GM18507 (cell line): Measurements from ENCODE around the gene PSD2.

Source experiments
- DNase-seq: peaks from one replicate; pipeline ENCODE4 v3.0.0; 2011; ENCODE audit warnings: low read depth; ENCODE audit not compliant: insufficient read length; ENCODE audit errors: extremely low spot score
- FAIRE-seq: peaks from 2 replicates; lab custom pipeline; 2011; peaks lifted over from hg19 to GRCh38; lab: Jason Lieb, UNC

PSD2 gene

DNA sequence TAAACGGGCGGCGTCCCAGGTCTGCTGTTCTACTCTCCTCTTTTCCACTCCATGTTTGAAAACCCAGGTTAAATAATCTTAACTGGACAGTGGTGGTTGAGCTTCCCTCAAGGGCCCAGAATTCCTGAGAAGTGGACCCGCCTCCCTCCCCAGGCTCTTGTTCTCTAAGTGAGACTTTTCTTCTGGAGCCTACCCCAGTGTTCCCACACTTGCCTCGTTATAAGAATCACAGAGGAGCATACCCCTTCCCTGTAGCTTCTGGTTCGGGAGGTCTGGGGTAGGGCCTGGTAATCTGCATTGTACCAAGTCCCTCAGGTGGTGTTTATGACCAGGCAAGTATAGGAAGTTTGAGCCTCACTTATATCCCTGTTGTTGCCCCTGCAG is 12.0 kb downstream of the PSD2 start:
- no peak for DNase-seq
- no peak for FAIRE-seq

DNA sequence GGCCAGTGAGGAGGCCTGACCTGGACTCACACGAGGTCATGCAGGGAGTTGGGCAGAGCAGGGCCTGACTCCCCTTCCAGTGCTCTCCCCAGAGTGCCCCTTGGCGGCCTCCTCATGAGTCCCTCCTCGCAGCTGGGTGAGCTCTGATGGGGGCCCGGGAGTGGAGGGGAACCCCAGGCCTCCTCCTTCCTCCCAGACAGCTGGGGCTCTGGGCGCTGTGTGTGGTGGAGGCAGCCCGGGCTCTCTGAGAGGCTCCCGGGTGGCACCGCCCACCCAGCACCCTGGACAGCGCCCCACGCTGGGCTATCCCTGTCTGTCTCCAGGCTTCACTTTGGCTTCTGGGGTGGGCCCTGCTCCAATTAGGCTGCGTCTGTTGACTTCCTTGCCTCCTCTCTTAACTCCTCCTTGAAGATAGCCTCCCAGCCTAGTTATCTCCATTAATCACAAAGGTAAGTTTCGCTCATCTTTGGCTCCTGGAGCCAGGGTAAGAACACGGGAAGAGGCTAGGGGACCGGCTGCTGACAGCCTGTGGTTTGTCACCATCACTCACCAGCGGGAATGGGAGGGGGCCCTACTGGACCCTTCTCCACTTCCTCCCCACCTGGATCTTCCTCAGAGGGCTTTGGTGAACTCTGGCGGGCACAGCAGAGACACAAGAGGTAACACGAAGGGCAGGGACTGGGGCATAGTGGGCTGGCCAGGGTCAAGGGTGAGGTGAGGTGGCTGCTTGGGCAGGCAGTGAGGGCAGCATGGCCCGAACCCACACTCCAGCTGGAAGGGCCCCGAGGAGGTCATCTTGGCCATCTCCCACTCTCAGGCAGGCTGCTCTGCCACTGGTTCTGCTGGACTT is 13.1 kb downstream of the PSD2 start:
- no peak for DNase-seq
- no peak for FAIRE-seq

DNA sequence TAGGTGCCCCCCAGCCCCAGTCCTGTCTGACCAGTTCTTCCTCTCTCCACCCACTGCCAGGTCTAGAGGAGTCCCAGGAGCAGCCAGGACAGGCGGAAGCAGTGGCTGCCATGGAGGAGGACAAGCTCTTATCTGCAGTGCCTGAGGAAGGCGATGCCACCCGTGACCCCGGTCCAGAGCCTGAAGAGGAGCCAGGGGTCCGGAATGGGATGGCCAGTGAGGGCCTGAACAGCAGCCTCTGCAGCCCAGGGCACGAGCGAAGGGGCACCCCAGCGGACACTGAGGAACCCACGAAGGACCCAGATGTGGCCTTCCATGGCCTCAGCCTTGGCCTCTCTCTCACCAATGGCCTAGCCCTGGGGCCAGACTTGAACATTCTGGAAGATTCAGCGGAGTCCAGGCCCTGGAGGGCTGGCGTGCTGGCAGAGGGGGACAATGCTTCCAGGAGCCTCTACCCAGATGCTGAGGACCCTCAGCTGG is 13.8 kb downstream of the PSD2 start:
- FAIRE-seq, result no peak
- DNase-seq, result no peak

DNA sequence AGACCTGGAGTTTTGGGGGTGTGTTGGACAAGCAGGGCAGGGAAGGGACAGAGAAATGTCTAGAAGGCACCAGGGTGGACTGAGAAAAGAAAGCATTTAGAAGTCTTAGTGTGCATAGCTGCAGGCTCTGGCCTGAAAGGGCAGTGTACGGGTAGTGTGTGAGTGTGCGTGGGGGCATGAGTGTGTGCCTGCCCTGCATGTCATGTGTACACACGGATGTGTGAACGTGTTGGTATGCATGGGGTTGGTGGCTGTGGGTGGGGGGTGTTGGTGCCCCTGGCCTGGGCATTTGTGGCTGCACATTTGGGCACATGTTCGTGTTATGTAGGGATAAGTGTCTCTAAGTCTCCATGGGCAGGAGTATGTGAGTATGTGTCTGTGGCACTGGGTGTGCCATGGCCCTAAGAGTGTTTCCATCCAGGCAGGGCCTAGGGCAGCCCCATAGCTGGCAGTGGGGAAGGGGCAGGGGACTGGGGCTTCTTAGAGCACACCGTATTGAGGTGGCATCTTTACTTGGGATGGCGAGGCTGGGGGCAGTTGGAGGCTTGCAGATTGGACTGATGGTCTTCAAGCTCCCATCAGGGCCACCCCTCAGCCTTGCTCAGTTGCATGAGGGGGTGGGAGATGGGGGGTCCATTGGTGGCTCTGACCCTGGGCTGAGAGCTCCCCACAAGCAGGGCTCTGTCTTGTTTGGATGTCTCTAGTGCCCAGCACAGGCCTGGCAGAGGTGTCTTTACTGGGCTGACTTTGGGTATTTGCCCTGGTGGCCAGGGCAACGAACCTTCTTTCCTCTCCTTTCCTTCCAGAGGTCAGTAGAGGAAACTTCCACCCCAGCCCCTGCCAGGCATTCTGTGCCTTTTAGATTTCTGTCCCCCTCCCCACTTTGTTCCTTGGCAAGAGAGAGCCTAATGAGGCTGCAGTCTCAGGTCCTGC is 15.0 kb downstream of the PSD2 start:
- no peak for FAIRE-seq

DNA sequence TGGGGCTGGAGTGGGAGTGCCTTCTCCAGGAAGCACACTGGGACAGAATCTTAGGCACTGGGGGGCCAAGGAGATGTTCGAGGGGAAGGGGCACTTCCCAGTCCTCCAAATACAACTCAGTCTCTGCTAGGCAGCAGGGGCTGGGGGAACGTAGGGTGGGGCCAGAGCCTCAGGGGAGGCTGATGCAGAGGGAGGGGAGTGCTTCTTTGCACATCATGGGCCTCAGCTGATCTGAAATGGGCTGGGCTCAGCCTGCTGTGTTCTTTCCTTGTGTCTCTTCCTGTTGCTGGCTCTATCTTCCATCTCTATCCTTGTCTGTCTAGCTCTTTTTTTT is 15.6 kb downstream of the PSD2 start:
- DNase-seq (no peak), FAIRE-seq (no peak)

More for the DNA sequence above, 15.0 kb downstream of the PSD2 start:
- DNase-seq, result no peak

DNA sequence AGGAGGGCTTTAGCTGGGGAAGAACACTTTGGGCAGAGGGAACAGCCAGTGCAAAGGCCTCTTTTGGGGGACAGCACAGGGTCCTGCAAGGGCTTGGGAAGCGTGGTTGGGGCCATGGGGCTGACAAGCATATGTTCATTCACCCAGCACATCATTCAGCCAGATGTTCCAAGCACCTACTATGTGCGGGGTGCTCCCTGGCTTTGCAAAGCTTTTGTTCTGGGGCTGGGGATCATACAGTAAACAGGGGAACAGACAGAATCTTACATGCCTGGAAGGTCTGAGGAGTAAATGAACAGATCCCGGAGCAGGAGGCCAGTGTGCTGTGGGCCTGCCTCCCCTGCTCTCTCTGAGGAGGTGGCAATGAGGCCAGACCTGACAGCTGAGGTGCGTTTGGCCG is 16.7 kb downstream of the PSD2 start:
- FAIRE-seq, result no peak
- DNase-seq, result no peak

DNA sequence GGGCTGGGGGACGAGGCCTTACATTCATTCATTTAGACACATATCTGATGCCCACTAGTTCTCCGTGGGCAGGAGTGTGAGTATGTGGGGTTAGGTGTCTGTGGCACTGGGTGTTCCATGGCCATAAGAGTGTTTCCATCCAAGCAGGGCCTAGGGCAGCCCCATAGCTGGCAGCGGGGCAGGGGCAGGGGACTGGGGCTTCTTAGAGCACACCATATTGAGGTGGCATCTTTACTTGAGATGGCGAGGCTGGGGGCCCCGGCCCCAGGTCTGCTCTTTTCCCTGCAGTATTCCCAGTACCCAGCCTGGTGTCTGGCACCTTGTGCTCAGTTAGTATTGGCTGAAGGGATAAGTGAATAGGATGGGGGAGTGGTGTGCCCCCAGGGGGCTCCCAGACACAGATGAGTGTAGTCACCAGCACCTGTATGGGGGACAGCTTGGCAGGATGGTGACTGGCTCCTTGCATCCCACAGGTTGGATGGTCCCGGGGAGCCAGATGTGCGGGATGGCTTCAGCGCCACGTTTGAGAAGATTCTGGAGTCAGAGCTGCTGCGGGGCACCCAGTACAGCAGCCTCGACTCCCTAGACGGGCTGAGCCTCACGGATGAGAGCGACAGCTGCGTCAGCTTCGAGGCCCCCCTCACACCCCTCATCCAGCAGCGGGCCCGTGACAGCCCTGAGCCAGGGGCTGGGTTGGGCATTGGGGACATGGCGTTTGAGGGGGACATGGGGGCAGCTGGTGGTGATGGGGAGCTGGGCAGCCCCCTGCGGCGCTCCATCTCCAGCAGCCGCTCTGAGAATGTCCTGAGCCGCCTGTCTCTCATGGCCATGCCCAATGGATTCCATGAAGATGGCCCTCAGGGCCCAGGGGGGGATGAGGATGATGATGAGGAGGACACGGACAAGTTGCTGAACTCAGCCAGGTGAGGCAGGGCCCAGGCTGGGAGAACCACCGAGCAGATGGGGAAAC is 17.5 kb downstream of the PSD2 start:
- DNase-seq, result no peak
- no peak for FAIRE-seq

DNA sequence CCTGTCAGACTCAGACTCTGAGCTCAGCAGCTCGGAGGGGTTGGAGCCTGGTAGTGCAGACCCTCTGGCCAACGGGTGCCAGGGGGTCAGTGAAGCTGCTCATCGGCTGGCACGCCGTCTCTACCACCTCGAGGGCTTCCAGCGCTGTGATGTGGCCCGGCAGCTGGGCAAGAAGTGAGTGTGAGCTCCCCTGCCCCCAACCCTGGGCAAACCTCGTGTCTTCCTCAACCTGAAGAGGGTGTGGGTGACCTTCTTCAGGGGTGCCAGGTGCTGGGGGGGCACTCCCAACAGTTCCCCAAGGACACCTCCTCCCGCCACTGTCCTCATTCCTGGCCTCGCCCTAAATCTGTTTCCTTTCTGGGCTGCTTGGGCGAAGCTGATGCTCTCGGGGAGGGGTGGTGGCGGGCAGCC is 18.6 kb downstream of the PSD2 start:
- no peak for FAIRE-seq
- DNase-seq, result no peak

DNA sequence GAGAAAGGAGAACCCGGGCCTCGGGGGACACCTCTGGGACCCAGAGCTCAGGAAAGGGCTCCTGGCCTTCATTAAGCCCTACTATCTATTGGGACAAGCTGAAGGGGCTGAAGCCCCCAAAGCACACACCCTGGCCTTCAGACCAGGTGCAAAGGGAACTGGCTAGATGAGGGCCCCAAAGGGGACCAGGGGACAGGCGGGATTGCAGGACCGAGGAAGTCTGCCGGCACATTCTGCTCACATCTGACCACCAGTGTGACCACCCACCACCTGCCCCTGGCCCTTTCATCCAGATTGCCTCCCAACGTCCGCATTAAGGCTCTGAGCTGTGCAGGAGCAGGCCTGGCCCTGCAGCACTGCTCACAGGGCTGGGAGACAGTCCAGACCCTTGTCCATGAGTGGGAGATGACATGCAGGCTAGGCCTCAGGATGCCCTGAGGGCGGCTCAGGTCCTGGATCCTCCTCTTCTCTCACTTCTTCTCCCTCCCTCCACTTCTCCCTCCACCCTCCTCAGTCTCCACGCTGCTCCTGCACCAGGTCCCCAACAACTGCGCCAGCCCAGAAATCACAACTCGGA is 19.2 kb downstream of the PSD2 start:
- FAIRE-seq, result no peak
- no peak for DNase-seq

DNA sequence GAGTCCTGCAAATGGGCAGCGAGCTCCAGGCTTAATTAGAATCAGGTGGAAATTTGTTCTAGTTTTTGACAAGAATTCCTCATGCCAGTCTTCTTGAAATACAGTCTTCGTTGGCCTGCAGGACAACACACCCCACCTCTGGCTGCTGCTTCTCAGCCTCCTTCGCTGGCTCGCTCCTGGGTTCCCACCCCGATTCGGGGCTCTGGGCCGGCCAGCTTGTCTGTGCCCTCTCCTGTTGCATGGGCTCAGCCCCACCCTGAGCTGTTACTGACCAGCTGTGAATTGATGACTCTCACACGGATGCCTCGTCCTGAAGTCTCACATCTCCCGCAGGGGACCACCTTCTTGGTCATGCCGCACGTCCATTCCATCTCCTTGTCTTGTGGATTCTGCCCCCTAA is 21.0 kb downstream of the PSD2 start:
- no peak for FAIRE-seq
- DNase-seq, result no peak

DNA sequence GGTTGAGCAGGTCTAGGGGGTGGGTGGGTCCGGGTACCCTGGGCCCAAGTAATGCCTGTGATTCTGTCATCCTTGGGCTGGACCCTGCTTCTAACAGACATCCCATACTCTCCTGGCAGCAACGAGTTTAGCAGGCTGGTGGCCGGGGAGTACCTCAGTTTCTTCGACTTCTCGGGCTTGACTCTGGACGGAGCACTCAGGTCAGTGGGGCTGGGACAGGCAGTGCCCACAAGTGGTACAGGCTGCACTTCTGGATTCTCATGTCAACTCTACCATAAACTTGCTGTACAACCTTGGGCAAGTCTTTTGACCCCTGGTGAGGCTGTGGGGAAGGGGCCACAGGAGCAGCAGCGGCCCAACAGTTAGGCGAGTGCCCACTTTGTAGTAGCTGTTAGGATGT is 21.8 kb downstream of the PSD2 start:
- FAIRE-seq (no peak), DNase-seq (no peak)

DNA sequence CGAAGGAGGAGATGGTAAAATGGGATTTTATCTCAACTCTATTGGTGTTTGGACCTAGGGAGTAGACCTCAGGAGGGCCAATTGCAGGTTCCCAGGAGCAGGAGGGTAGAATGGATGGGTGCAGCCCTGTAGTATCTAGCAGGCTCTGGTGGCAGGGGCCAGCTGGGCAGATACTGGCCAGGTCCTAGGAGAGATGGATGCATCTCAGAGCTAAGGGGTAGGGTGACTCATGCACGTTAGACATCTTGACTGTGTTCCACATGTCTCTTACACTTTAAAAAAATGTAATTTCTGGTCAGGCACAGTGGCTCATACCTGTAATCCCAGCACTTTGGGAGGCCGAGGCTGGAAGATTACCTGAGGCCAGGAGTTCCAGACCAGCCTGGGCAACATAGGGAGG is 22.4 kb downstream of the PSD2 start:
- DNase-seq, result no peak
- no peak for FAIRE-seq

DNA sequence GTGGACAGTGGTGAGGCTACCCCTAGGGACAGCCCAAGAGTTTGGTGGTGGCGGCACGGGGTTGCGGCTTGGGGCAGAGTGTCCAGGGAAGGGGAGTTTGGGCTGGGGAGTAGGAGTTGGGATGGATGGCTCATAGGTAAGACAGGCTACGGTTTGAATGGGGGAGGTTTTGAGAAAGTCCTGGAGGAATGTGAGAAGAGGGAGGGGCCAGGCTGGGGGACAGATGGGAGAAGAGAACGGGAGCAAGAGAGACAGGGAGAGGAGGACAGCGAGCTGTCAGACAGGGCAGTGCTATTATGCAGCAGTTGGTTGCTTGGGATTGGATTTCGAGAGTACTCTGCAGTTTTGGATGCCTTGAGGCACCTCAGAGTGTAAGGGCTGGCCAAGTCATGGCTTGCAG is 24.5 kb downstream of the PSD2 start:
- no peak for FAIRE-seq
- no peak for DNase-seq

DNA sequence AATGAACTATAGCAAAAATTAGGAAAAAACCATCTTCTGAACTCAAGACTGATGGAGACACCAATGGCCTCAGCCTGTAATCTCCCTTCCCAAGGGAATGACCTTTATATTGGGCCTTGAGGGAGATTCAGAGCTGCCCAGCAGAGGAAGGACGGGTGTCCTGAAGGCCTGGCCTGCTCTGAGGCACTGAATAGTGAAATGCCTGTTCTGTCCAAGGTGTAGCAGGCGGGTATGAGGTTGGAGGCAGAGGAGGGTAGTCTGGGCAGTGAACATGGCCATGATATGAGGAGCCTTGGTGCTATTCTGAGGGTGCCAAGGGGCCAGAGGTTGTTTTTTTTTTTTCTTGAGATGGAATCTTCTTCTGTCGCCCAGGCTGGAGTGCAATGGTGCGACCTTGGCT is 25.0 kb downstream of the PSD2 start:
- FAIRE-seq (no peak), DNase-seq (no peak)

DNA sequence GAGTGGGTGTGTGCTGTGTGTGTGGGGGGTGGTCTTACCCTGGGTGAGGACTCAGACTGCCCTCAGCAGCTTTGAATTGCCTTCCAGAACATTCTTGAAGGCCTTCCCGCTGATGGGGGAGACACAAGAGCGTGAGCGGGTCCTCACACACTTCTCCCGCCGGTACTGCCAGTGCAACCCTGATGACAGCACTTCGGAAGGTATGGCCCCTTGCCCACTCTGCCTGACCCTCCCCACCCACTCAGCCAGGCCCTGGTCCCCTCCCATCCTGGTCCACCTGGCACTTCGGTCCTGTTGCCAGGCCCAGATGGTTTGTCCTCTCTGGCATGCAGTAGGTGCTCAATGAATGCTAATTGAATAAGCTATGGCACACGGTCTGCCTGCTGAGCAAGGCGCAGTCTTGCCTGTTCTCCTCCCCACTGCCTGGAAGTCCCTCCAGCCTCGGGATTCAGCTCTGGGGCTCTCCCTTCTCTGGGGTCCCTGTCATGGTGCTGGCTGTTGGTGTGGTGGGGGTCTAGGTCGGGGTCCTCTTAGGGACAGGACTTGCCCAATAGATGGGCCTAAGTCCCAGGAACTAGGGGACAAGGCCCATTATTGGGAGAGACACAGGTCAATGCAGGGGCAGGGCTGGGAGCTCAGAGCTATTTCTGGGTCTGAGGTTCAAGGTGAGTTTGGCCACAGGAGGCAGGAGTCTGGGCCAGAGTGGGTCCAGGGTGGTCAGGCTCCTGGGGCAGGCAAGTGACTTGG is 26.4 kb downstream of the PSD2 start:
- FAIRE-seq, result no peak
- no peak for DNase-seq

DNA sequence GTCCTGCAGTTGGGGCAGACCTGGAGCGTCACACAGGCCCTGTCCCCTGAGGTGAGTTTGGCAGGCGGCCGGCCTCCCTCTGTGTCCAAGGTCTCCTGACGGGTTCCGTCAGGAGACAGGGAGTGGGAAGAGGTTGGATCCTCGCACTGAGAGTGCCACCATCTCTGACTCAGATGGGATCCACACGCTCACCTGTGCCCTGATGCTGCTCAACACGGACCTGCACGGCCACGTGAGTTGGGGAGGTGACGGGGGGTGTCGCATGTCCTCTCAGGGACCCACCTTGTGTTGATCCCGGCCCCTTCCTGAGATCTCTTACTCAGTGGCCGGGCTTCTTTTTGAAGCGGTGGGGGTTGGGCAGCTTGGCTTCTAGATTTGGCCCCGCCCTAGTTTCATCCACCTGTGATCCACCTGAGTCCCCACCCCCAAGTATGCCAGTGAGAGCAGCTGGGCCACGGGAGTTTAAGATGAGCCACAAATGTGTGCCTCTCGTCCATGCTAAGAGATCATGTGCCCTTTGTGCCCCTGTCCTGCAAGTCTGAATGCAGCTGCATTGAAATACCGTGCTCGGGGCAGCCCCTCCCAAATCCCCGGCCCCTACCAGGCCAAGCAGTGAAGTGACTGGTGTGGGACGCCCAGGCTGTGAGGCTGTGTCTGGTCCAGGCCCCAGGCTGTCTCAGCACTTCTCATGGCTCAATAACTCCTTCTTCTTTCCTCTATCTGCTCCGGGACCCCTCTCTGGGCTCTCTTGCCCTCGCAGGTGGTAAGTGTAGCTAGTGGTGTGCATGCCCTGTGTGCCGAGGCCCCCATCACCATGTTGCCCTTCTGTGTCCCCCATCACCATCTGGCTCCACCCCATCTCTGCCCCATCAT is 27.2 kb downstream of the PSD2 start:
- FAIRE-seq, result no peak
- no peak for DNase-seq

DNA sequence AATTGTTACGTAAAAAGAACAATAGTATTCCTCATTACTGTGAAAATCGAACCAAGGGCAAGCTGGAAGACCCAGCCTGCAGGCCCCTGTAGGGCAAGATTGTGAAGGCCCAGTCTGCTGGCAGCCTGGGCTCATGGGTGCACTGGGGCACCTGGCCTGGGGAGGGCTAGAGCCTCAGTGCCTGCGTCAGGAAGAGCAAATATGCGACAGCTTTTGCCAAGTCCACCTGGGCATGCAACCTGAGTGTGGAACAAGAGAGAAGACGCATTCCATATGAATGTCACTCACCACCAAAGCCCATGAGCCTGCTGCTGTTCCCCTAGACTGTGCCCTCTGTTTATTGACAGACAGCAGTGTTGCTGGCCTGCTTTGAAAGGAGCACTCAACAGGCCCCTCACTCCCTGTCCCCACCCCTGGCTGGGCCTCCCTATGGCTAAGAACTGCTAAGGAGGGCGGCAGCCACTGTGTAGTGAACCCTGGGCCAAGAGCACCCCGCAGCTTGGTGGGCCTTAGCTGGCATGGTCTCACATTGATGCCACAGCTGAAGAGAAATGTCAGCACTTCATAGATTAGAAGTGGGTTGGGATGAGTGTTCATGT is 28.2 kb downstream of the PSD2 start:
- no peak for FAIRE-seq
- DNase-seq, result no peak
